GM18511 (cell line): Measurements from ENCODE around the gene IVNS1ABP.
A peak's percentile ranks its signal among the peaks of the same experiment; 100 is the strongest.
"Not testable (repeated sequence)": the region's sequence is repeated elsewhere in the genome, so short reads cannot be mapped to it uniquely, and the experiment has no call there.

ENCODE experiments used
- ATAC-seq: cut with Tn5 transposase; IDR thresholded peaks from one replicate; pipeline ENCODE4 v1.9.1; 2021; ENCODE audit warnings: mild to moderate bottlenecking, moderate library complexity; ENCODE audit not compliant: unreplicated experiment

IVNS1ABP gene

GRCh38 chr1:185334182-185334581, 17.1 kb upstream of the IVNS1ABP start:
- ATAC-seq, result no peak

- ATAC-seq, result no peak
Observed at GRCh38 chr1:185328255-185328654, 11.2 kb upstream of the IVNS1ABP start.

GRCh38 chr1:185325413-185325812, 8.4 kb upstream of the IVNS1ABP start:
- no peak for ATAC-seq

GRCh38 chr1:185324118-185324517, 7.1 kb upstream of the IVNS1ABP start:
- no peak for ATAC-seq

GRCh38 chr1:185322636-185323035, 5.6 kb upstream of the IVNS1ABP start:
- no peak for ATAC-seq

GRCh38 chr1:185321653-185322221, 4.7 kb upstream of the IVNS1ABP start:
- not testable (repeated sequence) for ATAC-seq

GRCh38 chr1:185321104-185321503, 4.1 kb upstream of the IVNS1ABP start:
- not testable (repeated sequence) for ATAC-seq

- ATAC-seq, result no peak
Observed at GRCh38 chr1:185319139-185319475, 2.1 kb upstream of the IVNS1ABP start.

- no peak for ATAC-seq
Observed at GRCh38 chr1:185318431-185319138, 1.5 kb upstream of the IVNS1ABP start.

GRCh38 chr1:185317886-185318310, 855 bp upstream of the IVNS1ABP start:
- ATAC-seq, result peak; percentile 47

- ATAC-seq, result peak; percentile 52
Observed at GRCh38 chr1:185316163-185317033, 645 bp downstream of the IVNS1ABP start.

GRCh38 chr1:185315445-185316071, 1.5 kb downstream of the IVNS1ABP start:
- no peak for ATAC-seq

GRCh38 chr1:185314411-185314810, 2.6 kb downstream of the IVNS1ABP start:
- ATAC-seq, result no peak

- ATAC-seq, result no peak
Observed at GRCh38 chr1:185312361-185313138, 4.5 kb downstream of the IVNS1ABP start.

GRCh38 chr1:185311589-185312225, 5.3 kb downstream of the IVNS1ABP start:
- ATAC-seq, result no peak

- ATAC-seq, result no peak
Observed at GRCh38 chr1:185309566-185309965, 7.5 kb downstream of the IVNS1ABP start.

GRCh38 chr1:185308126-185308525, 8.9 kb downstream of the IVNS1ABP start:
- ATAC-seq, result no peak

GRCh38 chr1:185305419-185305818, 11.6 kb downstream of the IVNS1ABP start:
- no peak for ATAC-seq

- no peak for ATAC-seq
Observed at GRCh38 chr1:185300152-185300551, 16.9 kb downstream of the IVNS1ABP start.

GRCh38 chr1:185297982-185298381, 19.1 kb downstream of the IVNS1ABP start:
- ATAC-seq, result no peak
